CD4-positive, alpha-beta T cell (primary cell): ENCODE measurements around the gene BRD1. TPM values are rescaled to one million over a fixed set of nuclear protein-coding genes. Genes with fewer than 3 reads are reported as not detected.

ENCODE experiments used
- ATAC-seq: fragments of 200-7000 bp; cut with Tn5 transposase; one replicate; pipeline ENCODE4 v1.10.0; 2022; ENCODE audit warnings: mild to moderate bottlenecking; ENCODE audit not compliant: poor library complexity
- CTCF ChIA-PET: fragments of 350-600 bp; sonication (Branson Sonifier 250); formaldehyde crosslinking; loops from one replicate; lab custom pipeline; 2021; ENCODE audit warnings: antibody characterized with exemption, inconsistent platforms; lab: Charles Lee
- POLR2A ChIA-PET: fragments of 350-600 bp; sonication (Branson Sonifier 250); formaldehyde crosslinking; loops from one replicate; lab custom pipeline; 2021; ENCODE audit warnings: antibody characterized with exemption, inconsistent platforms; lab: Charles Lee
- DNase-seq, 14 experiments: peaks; one replicate each; pipeline ENCODE4 v3.0.0-alpha.2; 2013 to 2020; ENCODE audit warnings: mixed read lengths in 2 of 14
- H3K27ac ChIP-seq, 2 donors: one replicate each; pipeline versions ENCODE4 v1.5.1 to v1.7.0; 2013; ENCODE audit warnings: low read length in 2 of 2, low read depth in 1 of 2, mild to moderate bottlenecking in 1 of 2
- H3K27me3 ChIP-seq, 2 experiments: 1 replicate in 1 of 2; 2 replicates in 1 of 2; pipeline versions ENCODE4 v1.6.1 to v1.7.0; 2013; ENCODE audit warnings: low read length in 2 of 2, control low read depth in 1 of 2, mild to moderate bottlenecking in 1 of 2, moderate library complexity in 1 of 2; ENCODE audit not compliant: insufficient read depth in 2 of 2, control insufficient read depth in 1 of 2
- H3K36me3 ChIP-seq: one replicate; pipeline ENCODE4 v1.6.1; 2013; ENCODE audit warnings: low read length, control low read depth; ENCODE audit not compliant: insufficient read depth
- H3K4me1 ChIP-seq: one replicate; pipeline ENCODE4 v1.6.1; 2013; ENCODE audit warnings: low read length, control low read depth; ENCODE audit not compliant: insufficient read depth
- H3K4me3 ChIP-seq: one replicate; pipeline ENCODE4 v1.5.1; 2013; ENCODE audit warnings: mild to moderate bottlenecking, low read length, moderate library complexity
- H3K9me3 ChIP-seq, 2 experiments: 1 replicate in 1 of 2; 2 replicates in 1 of 2; pipeline versions ENCODE4 v1.6.1 to v1.7.0; 2013; ENCODE audit warnings: low read length in 2 of 2, mild to moderate bottlenecking in 2 of 2, control low read depth in 1 of 2, moderate library complexity in 1 of 2; ENCODE audit not compliant: control insufficient read depth in 1 of 2, insufficient read depth in 1 of 2
- H3K27ac Mint-ChIP-seq: one replicate; pipeline ENCODE4 v1.8.0; 2020; ENCODE audit warnings: mixed read lengths
- H3K27me3 Mint-ChIP-seq: one replicate; pipeline ENCODE4 v1.8.0; 2021; ENCODE audit warnings: mixed read lengths
- H3K36me3 Mint-ChIP-seq: one replicate; pipeline ENCODE4 v1.8.0; 2021; ENCODE audit warnings: low read depth, mixed read lengths
- H3K4me1 Mint-ChIP-seq: one replicate; pipeline ENCODE4 v1.8.0; 2021; ENCODE audit warnings: low read depth, mixed read lengths
- H3K4me3 Mint-ChIP-seq: one replicate; pipeline ENCODE4 v1.8.0; 2020; ENCODE audit warnings: mild to moderate bottlenecking, mixed read lengths
- H3K9me3 Mint-ChIP-seq: one replicate; pipeline ENCODE4 v1.8.0; 2020; ENCODE audit warnings: mixed read lengths
- intact Hi-C, 2 experiments: fragments of 100-400 bp; cut with DNase I in 1 of 2; cut with micrococcal nuclease in 1 of 2; formaldehyde crosslinking; loops; one replicate each; pipeline versions ENCODE4 v1.15.1 to v1.9.0; 2023 to 2025; cut with DNase I, micrococcal nuclease
- total RNA-seq, 174 experiments: library from RNA in 2 of 174; stranded (reverse) in 2 of 174; gene quantifications; one replicate each; pipeline ENCODE4 v1.2.3 and lab custom pipeline; 2021 to 2026
- TF ChIP-seq, protein P1 (sequence below): fragments of 200-600 bp; IDR thresholded peaks from one replicate; pipeline ENCODE4 v1.8.0; 2022; ENCODE audit warnings: antibody characterized with exemption, mild to moderate bottlenecking

BRD1 gene
- total RNA-seq, 2 experiments from 2014 or later: 129 to 130 TPM

DNA sequence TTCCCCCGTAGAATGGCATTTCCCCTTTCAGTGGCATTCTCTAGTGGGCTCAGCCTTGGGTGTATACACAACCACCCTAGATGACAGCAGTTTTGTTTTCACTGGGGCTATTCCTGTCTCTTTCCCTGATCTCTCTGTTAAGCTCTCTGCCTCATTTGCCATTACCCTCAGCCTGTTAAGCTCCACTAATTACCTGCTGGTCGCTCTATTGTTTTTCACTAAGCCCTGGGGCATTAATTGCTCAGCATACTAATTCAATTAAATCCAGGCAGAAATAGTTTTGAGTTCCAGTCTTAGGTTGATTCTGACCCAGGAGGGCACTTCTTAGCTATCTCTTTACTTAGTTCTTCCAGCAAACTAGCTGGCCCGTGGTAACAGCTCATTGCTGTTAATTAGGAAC is 80.0 kb downstream of the BRD1 start:
- Histone ChIP-seq H3K4me3 (no peak overlapping the region), H3K9me3 (peaks cover 16 to 36% of the 10 kb centered on the region in 2 experiments), H3K4me1 (no peaks in the 10 kb centered on the region), H3K27me3 (peaks cover 0 to 6% of the 10 kb centered on the region in 2 experiments), H3K27ac (no peak overlapping the region), H3K36me3 (no peaks in the 10 kb centered on the region)
- peaks cover 7% of the 10 kb centered on the region for H3K36me3 Mint-ChIP-seq
- ChIA-PET POLR2A (no interaction called here), CTCF (no interaction called here)
- no peak overlapping the region for H3K4me3 Mint-ChIP-seq
- ATAC-seq: no peak
- no peak overlapping the region for H3K27ac Mint-ChIP-seq
- TF ChIP-seq, protein P1, sequence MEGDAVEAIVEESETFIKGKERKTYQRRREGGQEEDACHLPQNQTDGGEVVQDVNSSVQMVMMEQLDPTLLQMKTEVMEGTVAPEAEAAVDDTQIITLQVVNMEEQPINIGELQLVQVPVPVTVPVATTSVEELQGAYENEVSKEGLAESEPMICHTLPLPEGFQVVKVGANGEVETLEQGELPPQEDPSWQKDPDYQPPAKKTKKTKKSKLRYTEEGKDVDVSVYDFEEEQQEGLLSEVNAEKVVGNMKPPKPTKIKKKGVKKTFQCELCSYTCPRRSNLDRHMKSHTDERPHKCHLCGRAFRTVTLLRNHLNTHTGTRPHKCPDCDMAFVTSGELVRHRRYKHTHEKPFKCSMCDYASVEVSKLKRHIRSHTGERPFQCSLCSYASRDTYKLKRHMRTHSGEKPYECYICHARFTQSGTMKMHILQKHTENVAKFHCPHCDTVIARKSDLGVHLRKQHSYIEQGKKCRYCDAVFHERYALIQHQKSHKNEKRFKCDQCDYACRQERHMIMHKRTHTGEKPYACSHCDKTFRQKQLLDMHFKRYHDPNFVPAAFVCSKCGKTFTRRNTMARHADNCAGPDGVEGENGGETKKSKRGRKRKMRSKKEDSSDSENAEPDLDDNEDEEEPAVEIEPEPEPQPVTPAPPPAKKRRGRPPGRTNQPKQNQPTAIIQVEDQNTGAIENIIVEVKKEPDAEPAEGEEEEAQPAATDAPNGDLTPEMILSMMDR: no peak
- peaks cover 20% of the 10 kb centered on the region for H3K9me3 Mint-ChIP-seq
- intact Hi-C loops: no loop called here
- H3K4me1 Mint-ChIP-seq: no peaks in the 10 kb centered on the region
- peaks cover 2% of the 10 kb centered on the region for H3K27me3 Mint-ChIP-seq
- DNase-seq: no peak

- Histone ChIP-seq H3K4me1 (no peaks in the 10 kb centered on the region), H3K4me3 (no peak overlapping the region), H3K36me3 (no peaks in the 10 kb centered on the region), H3K9me3 (peaks cover 16 to 36% of the 10 kb centered on the region in 2 experiments), H3K27ac (no peak overlapping the region), H3K27me3 (peaks cover 0 to 6% of the 10 kb centered on the region in 2 experiments)
- TF ChIP-seq, protein P1: no peak
- CTCF ChIA-PET: no interaction called here
- DNase-seq: no peak
- Mint-ChIP-seq H3K4me3 (no peak overlapping the region), H3K36me3 (peaks cover 7% of the 10 kb centered on the region), H3K27ac (no peak overlapping the region), H3K9me3 (peaks cover 20% of the 10 kb centered on the region), H3K27me3 (peaks cover 7% of the 10 kb centered on the region), H3K4me1 (no peaks in the 10 kb centered on the region)
- no peak for ATAC-seq
- intact Hi-C loops: no loop called here
- POLR2A ChIA-PET: no interaction called here
These were observed 80.5 kb downstream of the BRD1 start for GRCh38 chr22:49747130-49747529.

GRCh38 chr22:49746065-49746464 is 81.6 kb downstream of the BRD1 start:
- Histone ChIP-seq H3K27ac (no peak overlapping the region), H3K36me3 (no peaks in the 10 kb centered on the region), H3K4me1 (no peaks in the 10 kb centered on the region), H3K9me3 (peaks cover 16 to 36% of the 10 kb centered on the region in 2 experiments), H3K4me3 (no peak overlapping the region), H3K27me3 (peaks cover 0 to 6% of the 10 kb centered on the region in 2 experiments)
- CTCF ChIA-PET: no interaction called here
- POLR2A ChIA-PET: no interaction called here
- no peaks in the 10 kb centered on the region for H3K4me1 Mint-ChIP-seq
- H3K4me3 Mint-ChIP-seq: no peak overlapping the region
- H3K9me3 Mint-ChIP-seq: peaks cover 20% of the 10 kb centered on the region
- TF ChIP-seq, protein P1: no peak
- ATAC-seq (no peak), DNase-seq (no peak)
- peaks cover 14% of the 10 kb centered on the region for H3K27me3 Mint-ChIP-seq
- H3K27ac Mint-ChIP-seq: no peak overlapping the region
- intact Hi-C loops: no loop called here
- peaks cover 7% of the 10 kb centered on the region for H3K36me3 Mint-ChIP-seq
